IPS DF 19.7 (cell line): ENCODE measurements around the gene DMRTA2.

Source experiments
- DNase-seq: peaks from one replicate; pipeline ENCODE4 v3.0.0-alpha.2; 2013; ENCODE audit warnings: low read depth, low spot score

The DMRTA2 gene

DNA sequence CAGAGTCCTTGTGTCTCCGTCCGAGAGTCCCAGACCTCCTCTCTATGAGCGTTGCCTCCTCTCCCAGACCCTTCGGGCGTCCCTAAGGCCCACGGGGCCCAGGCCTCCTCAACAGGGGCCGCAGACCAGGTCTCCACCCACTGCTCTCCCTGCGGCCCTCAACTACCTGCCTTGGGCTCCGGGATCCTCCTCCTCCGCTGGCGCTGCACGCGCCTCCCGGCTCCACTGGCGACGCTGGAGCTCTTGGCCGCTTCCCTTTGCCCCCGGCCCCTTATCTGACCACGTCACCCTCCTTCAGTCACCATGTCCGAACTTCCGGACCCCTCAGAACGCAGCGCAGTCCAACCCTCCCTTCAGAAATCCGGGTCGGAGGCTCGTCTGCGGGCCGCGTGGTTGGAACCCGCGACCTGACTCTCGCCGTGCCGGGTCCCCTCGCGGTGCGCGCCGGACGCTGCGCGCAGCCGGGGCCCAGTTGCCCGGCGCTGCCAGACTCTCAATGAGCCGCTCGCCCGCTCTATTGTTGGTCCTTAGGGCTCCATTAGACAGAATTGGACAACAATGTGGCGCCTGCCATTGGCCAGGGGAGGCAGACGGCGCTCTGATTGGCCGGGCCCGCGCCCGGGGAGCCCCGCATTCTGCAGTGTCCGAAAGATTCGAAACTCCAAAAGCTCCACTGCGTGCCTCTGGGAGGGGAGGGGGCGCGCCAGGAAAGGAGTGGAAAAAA lies at the start of gene DMRTA2:
TSS of gene DMRTA2 (minus strand) at position 498 of the 724 bp plus-strand sequence. CDS start 1,907 bp downstream, outside the sequence.
- DNase-seq, result no peak

DNA sequence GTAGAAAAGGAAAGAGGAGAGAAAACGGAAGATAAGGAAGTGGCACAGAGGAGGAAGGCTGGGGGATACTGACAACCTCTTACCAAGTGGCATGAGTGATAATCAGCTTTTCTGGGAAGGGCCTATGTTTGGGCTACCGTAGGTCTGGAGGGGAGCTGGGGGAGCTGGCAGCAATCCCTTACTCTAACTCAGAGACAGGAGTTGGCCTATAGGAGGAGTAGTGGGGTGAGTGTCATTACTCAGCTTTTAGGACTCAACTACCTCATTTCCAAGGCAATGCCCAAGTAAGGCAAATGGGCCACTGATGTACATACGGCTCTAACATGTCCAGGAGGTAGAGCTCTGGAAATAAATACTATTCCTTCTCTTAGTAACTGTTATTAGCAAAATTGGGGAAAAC lies 48.7 kb upstream of the DMRTA2 start:
- no peak for DNase-seq

DNA sequence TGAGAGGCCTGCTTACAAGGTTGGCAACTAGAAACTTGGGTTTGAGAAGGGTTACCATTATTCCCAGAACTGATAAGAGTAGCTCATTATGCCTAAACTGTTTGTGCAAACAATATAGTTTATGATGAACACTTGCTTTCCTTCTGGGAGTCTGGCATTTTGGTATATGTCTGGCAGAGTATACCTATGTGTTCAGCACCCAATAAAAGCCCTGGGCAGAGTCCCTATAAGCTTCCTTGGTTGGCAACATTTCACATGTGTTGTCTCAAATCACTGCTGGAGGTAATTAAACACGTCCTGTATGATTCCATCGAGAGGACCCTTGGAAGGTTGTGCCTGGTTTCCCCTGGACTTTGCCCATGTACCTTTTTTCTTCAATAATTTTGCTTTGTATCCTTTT lies 39.7 kb upstream of the DMRTA2 start:
- DNase-seq, result no peak

DNA sequence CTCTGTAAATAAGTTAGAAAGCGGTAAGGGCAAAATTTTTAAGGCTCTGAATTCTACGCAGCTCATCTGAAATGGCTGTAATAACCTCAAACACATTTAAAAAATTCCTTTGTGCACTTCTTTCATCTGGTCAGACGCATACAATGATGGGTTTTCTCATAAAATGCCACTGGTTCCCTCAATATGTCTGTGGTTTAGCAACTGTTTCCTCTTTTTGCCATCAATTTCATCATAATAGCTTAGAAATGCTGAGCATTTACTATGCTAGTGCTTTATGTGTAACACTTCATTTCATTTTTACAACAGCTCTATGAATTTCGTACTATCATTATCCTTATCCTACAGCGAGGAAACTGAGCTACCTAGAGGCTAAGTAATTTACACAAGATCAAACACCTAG lies 35.3 kb upstream of the DMRTA2 start:
- DNase-seq, result no peak

DNA sequence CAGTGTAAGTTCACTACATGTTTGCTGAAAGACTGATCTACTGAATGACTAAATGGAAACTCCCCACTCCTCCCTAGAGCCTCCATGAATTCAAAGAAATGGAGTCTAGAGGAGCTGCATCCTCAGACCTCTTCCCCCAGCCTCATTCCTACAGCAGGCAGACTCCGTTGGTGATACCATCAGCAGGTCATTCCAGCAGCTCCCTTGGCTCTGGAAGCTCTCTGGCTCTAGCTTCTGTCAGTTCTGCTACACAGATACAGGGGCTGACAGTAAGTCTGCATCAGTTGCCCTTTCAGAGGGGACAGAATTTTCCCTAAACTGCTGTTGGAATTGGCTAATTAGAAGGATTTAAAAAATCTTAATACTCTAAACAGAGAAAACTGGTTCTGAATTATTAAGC lies 31.7 kb upstream of the DMRTA2 start:
- no peak for DNase-seq

DNA sequence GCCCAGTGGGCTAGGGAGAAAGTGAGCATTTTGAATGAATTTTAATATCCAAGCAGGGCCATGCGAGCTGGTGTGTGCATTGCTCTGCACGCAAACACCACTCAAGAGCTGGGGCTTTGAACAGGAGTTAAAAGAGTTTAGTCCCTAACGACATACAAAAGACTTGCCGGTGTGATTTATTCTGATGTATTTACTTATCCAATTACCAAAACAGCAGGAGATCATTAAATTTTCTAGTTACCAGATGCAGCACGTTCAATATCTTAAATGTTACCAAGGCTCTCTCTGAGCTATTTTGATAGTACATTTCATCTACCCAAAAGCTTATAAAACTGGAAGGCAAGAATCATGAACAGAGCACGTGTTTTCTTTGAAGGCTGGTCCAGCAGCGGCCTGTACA lies 30.0 kb upstream of the DMRTA2 start:
- no peak for DNase-seq

DNA sequence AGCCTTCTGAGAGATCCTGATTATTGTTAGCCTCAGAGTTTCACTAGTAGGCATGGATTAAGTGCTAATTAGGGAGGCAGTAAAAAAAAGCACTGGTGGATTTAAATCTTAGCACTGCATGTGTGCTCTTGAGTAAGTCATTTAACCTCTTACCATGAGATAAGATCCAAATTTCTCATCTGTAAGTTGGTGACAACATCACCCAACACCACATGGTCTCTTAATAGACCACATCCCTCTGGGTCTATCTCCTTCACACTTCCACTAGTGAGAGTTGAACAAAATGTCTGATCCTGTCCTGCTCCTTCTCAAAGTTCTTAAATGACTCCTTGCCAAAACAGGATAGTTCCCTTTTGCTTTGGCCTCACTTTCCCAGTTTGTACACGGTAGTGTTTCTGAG lies 29.5 kb upstream of the DMRTA2 start:
- DNase-seq, result no peak

DNA sequence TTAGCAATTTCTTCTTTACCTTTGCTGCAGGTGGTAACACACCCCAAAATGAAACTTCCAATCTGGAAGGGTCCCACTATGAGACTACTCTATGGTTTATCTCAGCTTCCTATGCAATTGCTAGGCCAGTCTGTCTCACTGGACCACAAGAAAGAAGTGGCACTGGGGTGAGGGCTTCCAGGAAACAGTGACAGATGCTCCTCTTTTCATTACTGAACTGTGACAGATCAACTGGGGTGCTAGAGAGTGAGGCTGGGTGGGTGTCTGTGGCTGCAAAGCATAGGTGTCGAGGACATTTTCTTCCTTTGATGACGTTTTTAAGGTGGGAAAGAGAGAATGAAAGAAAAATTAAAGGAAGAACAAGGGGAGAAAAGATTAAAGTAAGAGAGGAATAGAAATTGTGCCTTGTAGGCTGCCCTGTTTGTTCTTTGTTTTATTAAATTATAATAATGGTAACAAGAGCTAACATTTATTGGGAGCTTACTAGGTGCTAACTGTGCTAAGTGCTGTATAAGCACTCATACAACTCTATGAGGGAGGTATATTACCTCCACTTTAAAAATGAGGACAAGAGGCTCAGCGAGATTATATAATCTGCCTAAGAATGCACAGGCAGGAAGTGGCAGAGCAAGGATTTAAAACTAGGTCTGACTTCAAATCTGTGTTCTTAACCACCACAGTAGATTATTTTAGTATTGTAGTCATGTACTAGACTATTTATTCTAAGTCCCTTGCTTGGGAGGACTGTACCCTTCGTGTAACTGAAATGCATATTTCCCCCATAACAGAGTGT lies 27.8 kb upstream of the DMRTA2 start:
- no peak for DNase-seq

DNA sequence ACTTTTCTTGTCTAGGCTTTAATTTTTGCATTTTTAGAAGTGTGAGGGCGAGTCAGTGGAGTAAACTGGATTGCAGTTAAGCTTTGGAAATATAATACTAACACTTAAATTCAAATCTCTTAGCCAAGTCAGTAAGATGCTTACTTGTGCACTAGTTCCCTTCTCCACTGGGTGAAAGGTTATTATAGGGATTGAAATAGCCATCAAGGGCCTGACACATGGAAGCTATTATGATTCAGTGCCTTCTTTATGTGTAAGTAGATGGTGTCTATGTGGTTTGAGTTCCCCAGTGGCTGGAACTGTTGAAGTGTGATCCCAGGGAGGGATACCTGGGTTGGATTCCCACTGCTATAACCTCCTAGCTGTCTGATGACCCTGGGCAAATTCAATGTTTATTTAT lies 24.7 kb upstream of the DMRTA2 start:
- DNase-seq, result no peak

DNA sequence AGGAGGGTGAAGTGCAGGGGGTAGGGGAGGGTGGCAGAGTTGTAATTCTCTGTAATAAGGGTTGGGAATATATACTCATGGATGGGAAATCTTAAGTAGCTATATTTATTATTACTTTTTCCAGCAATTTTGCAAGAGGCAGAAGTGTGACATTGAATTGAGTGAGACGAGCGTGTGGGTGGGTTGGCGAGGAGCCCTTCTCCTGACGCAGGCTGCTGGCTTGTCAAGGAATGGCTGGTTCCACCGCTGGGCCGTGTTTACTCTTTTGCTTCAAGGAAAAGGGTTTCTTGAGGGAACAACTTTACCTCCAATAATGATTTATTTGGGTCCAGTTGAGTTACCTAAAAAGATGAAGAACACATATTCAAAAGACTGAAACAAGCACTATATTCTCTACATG lies 17.9 kb upstream of the DMRTA2 start:
- no peak for DNase-seq

DNA sequence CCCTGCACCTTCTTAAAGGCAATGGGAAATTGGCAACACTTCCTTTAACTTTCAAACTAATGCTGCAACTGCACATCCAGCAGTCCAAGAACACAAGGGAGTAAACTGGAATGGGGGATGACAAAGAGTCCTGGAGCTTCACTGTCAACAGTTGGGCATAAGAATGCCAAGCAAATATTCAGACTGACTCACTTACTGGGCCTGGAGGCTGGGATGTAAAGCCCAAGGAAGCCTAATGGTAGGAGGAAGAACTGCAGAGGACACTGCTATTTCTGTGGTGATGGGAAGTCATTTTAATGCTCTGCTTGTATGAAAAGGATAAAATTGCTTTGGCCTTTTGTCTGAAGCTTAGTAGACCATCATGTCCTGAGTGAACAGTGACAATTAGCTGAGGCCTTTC lies 15.7 kb upstream of the DMRTA2 start:
- DNase-seq, result no peak

DNA sequence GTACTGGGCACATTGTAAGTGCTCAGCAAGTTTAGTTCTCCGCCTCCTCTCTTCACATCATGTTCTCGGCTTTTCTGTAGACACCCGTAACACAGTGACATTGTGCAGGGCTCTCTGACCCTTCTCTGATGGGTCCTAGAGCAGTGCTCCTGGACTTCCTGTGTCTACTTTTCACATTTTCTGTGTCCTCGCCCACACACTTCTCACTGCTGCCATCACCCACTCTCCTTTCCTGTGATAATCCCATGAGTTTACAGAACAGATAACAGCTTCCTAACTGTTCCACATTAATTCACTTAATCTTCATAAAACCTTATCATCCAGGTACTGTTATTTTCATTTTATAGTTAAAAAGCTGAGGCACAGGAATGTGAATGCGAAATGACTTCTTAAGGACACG lies 13.2 kb upstream of the DMRTA2 start:
- no peak for DNase-seq

DNA sequence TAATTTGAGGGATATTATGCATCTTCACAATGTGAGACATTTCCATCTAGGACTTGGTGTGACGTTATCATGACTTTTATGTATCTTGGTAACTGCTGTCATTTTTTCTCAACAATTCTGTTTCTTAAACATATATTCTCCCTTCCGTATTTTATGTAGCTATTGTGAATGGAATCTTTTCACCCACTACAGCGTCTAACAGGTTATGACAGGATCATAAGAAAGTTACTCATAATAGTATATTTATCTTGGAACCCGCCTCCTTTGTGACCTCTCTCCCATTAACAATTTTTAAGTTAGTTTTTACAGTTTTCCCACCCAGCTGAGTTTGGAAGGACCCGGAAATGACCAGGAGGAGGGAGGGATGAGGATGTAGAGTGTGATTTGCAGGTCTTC lies 6.8 kb upstream of the DMRTA2 start:
- DNase-seq, result no peak

DNA sequence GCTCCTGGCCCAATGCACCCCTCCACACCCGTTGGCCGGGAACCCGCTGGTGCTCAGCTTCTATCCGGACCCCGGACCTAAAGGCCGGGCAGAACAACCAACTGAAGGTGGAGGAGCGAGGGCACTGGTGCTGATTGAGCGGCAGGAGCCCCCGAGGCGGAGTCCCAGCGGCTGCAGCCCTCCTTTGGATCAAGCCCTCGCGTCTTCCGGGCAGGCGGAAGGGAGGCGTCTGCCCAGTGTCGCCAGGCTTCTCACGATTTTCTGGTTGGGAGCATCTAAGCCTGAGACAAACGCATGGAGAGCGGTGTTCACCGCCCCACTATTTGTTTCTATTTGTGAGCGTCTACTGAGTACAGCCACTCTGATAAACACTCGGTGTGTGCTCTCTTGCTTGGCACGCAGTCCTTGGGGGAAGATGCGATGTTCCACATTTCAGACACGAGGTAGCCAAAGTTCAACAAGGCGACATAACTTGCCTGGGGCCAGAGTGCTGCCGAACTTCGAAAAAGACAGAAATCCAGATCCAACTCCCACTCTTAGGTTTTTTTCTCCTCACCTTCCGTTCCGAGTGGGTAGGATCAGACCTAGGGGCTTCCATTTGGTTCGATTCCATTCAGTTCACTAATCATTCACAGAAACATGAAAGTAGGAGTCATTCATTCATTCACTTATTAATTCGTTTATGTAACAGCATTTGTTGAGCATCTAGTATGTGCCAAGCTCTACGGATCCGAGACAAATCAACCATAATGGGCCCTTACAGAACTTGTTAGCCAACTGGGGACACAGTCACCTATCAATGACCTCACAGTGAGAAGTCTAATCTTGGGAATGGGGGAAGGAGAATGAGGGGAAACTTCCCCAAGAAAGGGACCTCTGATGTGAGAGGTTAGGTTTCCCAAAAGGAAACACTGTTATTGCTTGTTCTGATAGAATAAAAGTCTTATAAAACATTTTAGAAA lies 4.9 kb upstream of the DMRTA2 start:
- no peak for DNase-seq

DNA sequence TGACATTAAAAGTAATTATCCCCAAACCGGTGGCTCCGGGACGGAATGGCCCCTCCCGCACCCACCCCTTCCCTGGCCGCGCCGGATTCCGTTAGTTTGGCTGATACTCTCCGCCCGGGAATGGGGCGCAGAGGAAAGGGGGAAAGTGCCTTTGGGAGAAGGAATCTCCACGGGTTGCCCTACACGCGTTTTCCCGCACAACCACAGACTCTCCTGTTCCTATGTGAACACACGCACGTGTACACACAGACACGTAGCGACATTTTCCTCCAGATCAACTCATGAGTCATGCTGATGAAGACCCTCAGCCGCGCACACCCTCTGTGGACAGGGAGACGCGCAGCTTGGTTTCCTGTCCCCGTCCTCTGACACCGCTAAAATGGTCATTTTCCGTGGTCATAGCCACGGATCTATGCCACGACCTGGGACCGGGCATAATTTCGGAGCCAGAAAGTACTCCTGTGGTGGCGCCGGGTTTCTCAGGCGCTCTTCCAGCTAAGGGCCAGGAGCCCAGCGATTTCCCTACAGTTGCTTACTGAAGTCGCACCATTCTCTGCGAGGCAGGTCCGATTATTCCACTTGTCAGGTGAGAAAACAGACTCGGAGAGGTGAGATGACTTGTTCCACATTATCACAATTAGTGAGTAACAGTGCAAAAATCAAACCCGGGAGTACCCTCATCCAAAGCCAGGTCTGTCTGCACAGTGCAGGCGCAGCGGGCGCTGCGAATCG lies 4.0 kb upstream of the DMRTA2 start:
- no peak for DNase-seq

DNA sequence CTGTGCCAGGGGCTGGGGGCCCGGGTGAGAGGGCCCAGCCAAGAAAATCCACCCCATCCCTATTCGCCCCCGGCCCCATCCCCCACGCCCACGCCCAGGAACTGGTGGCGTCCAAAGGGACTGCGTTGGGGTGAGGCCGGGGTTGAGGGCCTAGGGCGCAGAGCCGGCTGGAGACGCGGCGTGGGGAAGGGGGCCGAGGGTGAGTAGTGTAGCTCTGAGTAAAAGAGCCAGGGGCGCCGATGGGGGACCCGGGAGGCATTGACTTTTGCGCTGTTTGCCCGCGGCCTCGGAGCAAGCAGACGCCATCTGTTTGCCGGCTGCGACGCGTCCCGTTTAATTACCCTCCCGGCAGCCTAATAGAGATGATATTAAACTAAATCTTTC lies 3.5 kb upstream of the DMRTA2 start:
- no peak for DNase-seq

DNA sequence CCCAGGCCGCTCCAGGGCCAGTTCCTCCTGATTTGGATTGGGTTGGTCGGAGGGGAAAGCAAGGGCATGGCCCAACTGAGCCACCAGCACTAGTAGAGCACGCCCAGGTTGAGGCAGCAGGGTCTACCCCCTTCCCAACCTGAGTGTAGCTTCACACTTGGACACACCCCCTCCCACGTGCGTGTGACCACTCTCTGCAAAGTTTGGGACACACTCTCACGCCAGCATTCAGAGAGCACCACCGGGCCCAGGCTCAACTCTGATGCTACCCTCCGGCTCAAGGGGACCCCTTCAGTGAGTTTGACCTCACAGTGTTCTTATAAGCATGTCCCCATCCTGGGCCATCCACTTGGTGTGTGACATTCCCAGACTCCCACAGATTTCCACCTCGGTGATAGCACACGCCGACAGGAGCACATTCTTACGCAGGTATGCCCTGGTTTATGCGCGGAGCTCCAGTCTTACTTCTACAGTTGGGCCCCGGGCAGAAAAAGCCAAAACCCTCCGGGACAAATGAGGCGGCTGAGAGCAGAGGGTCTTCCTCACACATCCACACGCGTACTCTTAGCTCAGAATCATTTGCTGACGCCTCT lies 3.0 kb upstream of the DMRTA2 start:
- no peak for DNase-seq

DNA sequence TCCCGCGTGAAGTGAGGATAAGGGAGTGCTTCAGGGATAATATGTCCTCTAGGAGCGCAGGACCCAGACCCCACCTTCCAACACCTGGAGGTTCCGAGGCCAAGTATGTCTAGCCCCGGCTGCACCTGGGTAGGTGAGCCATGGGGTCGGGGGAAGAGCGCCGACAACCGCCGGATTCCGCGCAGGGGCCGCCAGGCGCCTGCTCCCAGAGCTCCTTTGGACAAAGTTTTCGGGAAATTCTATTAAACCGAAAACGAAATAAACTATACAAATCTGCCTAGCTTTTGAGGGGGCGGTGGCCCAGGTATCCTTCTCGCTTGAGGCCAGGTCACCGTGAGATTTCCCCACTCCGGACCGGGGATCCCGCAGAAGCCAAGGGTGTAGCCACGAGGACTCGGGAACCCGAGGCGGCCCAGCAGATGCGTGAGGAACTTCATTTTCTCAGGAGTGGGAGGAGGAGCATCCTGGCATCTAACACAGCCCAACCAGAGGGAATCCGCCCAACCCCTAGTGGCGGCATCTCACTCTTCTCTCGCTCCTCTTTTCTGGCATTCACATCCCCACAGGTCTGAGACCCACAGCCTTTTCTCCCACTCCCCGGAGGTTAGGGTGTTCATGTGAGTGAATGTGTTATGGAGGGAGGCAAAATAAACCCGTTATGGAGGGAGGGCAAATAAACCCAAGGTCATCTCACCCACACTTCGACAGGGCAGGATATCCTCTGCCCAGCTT lies 2.3 kb upstream of the DMRTA2 start:
- no peak for DNase-seq

DNA sequence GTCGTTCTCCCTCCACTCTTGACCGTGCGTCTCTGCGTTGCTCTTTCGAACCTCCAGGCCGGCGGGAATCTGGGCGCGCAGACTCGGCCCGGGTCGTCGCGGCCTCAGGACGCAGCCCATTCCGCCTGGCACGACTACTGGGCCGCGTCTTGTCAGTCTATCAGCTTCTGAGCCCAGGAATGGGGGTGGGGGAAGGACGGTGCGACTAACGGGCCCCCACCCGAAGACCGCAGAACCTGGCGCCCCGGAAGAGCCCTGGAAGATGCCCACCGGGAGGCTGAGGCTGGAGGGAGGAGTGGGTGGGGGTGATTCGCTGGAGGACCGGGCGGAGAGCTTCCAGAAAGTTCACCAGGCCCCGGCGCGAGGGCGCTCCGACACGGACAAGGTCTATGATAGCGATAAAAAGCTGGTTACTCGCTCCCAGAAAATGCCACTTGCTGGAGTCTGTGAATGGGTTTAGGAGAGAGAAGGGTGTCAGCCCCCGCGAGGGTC lies 1.7 kb upstream of the DMRTA2 start:
- DNase-seq, result no peak
